ENCODE measurements around the gene MASP2. TPM values are rescaled to one million over a fixed set of nuclear protein-coding genes. Genes with fewer than 3 reads are reported as not detected.
A peak's percentile ranks its signal among the peaks of the same experiment; 100 is the strongest.
"Not testable (repeated sequence)": the region's sequence is repeated elsewhere in the genome, so short reads cannot be mapped to it uniquely, and the experiment has no call there.

MASP2 gene
- total RNA-seq, 1 experiment from 2014 or later = not detected

DNA sequence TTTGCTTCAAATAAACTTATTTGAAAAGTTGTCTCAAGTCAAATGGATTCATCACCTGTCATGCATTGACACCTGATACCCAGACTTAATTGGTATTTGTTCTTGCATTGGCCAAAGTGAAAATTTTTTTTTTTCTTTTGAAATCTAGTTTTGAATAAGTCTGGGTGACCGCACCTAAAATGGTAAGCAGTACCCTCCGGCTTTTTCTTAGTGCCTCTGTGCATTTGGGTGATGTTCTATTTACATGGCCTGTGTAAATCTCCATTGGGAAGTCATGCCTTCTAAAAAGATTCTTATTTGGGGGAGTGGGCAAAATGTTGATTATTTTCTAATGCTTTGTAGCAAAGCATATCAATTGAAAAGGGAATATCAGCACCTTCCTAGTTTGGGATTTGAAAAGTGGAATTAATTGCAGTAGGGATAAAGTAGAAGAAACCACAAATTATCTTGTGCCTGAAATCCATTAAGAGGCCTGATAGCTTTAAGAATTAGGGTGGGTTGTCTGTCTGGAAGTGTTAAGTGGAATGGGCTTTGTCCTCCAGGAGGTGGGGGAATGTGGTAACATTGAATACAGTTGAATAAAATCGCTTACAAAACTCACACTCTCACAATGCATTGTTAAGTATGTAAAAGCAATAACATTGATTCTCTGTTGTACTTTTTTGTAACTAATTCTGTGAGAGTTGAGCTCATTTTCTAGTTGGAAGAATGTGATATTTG lies 22.7 kb downstream of the MASP2 start:
- in situ Hi-C loops (cut with HindIII; ENCODE audit: low pct_unique_long_range_greater_than_20kb, low sequenced_read_pairs) = no loop called here

DNA sequence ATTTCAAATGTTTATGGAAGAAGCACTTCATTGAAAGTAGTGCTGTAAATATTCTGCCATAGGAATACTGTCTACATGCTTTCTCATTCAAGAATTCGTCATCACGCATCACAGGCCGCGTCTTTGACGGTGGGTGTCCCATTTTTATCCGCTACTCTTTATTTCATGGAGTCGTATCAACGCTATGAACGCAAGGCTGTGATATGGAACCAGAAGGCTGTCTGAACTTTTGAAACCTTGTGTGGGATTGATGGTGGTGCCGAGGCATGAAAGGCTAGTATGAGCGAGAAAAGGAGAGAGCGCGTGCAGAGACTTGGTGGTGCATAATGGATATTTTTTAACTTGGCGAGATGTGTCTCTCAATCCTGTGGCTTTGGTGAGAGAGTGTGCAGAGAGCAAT lies 23.8 kb downstream of the MASP2 start:
- no peak for DNase-seq (ENCODE audit: low read depth, low spot score)
- in situ Hi-C loops (cut with HindIII; ENCODE audit: low pct_unique_long_range_greater_than_20kb, low sequenced_read_pairs) = no loop called here

More for the DNA sequence above, 22.7 kb downstream of the MASP2 start:
- no peak for DNase-seq (ENCODE audit: low read depth, low spot score)

DNA sequence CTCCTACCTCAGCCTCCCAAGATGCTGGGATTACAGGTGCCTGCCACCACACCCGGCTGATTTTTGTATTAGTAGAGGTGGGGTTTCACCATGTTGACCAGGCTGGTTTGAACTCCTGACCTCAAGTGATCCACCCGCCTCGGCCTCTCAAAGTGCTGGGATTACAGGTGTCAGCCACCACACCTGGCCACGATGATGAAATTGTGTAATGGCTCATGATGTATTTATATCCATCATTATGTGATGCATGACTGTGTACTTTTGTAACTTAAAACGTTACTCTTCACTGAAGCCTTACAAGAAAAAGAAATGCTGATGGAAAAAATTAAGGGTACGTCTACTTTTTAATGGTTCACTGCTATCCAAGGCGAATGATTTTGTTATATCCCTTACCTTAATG lies 27.1 kb downstream of the MASP2 start:
- DNase-seq (ENCODE audit: low read depth, low spot score) = no peak
- in situ Hi-C loops (cut with HindIII; ENCODE audit: low pct_unique_long_range_greater_than_20kb, low sequenced_read_pairs) = no loop called here

GRCh38 chr1:11019358-11019757 lies 27.7 kb downstream of the MASP2 start:
- in situ Hi-C loops (cut with HindIII; ENCODE audit: low pct_unique_long_range_greater_than_20kb, low sequenced_read_pairs); DNase-seq (ENCODE audit: low read depth, low spot score): not testable (repeated sequence)

DNA sequence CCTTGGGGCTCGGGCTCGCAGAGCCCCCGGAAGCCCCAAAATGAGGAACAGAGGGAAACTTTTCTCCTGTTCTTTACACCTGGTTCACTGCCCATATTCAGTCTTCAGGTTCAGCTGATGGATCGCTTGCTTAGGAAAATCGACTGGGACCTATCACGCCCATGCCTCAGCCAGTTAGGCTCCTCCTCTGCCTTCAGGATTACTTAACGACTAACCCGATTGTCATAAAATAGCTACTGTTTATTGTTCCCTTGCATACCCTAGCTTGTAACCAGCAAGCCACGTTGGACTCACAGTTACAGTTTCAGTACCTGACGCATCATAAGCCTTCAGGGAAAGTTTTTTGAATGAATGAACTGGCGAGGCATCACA lies 33.9 kb downstream of the MASP2 start:
- in situ Hi-C loops (cut with HindIII; ENCODE audit: low pct_unique_long_range_greater_than_20kb, low sequenced_read_pairs) = no loop called here
- DNase-seq (ENCODE audit: low read depth, low spot score) = peak; percentile 52

GRCh38 chr1:11012260-11013159 lies 34.5 kb downstream of the MASP2 start, which contains the start of gene TARDBP:
Gene TARDBP, plus strand, starts transcription at chr1:11012654. Its CDS starts 1,074 bp downstream, at chr1:11013728.
- peak; percentile 85 for DNase-seq (ENCODE audit: low read depth, low spot score)
- in situ Hi-C loops (cut with HindIII; ENCODE audit: low pct_unique_long_range_greater_than_20kb, low sequenced_read_pairs) = no loop called here

- in situ Hi-C loops (cut with HindIII; ENCODE audit: low pct_unique_long_range_greater_than_20kb, low sequenced_read_pairs) = no loop called here
- DNase-seq (ENCODE audit: low read depth, low spot score) = no peak
These were observed 46.5 kb downstream of the MASP2 start for GRCh38 chr1:11000526-11000925.

GRCh38 chr1:10996100-10996499 lies 50.9 kb downstream of the MASP2 start:
- in situ Hi-C loops (cut with HindIII; ENCODE audit: low pct_unique_long_range_greater_than_20kb, low sequenced_read_pairs) = no loop called here
- DNase-seq (ENCODE audit: low read depth, low spot score) = no peak

DNA sequence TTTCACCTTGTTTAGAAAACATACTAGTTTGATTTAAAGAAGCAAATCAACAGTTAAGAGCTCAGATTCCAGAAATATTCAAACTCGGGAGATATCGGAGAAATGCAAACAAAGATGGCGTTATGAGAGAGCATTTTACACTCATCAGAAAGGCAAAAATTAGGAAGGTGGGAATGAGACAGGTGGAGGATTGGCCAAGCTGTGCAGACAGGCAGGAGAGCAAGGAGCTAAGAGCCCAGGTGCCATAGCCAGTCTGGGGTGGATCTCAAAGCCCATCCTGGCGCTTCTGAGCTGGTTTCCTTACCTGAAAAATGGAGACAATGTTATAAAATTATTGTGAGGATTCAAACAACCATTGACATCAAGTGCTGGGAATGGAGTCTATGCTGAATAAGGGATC lies 54.2 kb downstream of the MASP2 start:
- in situ Hi-C loops (cut with HindIII; ENCODE audit: low pct_unique_long_range_greater_than_20kb, low sequenced_read_pairs) = no loop called here
- no peak for DNase-seq (ENCODE audit: low read depth, low spot score)

GRCh38 chr1:10992004-10992403 lies 55.0 kb downstream of the MASP2 start:
- in situ Hi-C loops (cut with HindIII; ENCODE audit: low pct_unique_long_range_greater_than_20kb, low sequenced_read_pairs); DNase-seq (ENCODE audit: low read depth, low spot score): not testable (repeated sequence)

- DNase-seq (ENCODE audit: low read depth, low spot score) = no peak
- in situ Hi-C loops (cut with HindIII; ENCODE audit: low pct_unique_long_range_greater_than_20kb, low sequenced_read_pairs) = no loop called here
These were observed 56.2 kb downstream of the MASP2 start for GRCh38 chr1:10990828-10991227.

- in situ Hi-C loops (cut with HindIII; ENCODE audit: low pct_unique_long_range_greater_than_20kb, low sequenced_read_pairs); DNase-seq (ENCODE audit: low read depth, low spot score): not testable (repeated sequence)
These were observed 57.0 kb downstream of the MASP2 start for GRCh38 chr1:10989920-10990516.

DNA sequence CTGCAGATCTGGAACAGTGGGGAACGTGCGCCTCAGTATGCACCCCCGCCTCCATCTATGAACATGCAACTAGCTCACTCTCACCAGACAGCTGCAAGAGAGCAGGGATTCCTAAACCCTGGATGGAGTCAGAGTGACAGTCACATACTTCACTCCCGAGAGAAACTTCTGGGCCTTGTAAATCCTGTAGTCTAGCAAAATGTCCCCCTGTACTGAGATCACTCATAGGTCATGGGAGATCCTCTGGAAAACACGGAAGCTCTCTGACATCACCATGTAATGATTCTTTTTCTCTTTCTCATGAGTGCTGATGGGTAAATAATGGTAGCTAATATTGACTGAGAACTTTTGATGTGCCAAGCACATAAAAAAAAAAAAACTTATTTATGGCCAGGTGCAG lies 57.9 kb downstream of the MASP2 start:
- DNase-seq (ENCODE audit: low read depth, low spot score) = no peak
- in situ Hi-C loops (cut with HindIII; ENCODE audit: low pct_unique_long_range_greater_than_20kb, low sequenced_read_pairs) = no loop called here

GRCh38 chr1:10987840-10988417 lies 59.1 kb downstream of the MASP2 start:
- in situ Hi-C loops (cut with HindIII; ENCODE audit: low pct_unique_long_range_greater_than_20kb, low sequenced_read_pairs) = no loop called here
- no peak for DNase-seq (ENCODE audit: low read depth, low spot score)

GRCh38 chr1:10986525-10986890 lies 60.5 kb downstream of the MASP2 start:
- DNase-seq (ENCODE audit: low read depth, low spot score) = no peak
- in situ Hi-C loops (cut with HindIII; ENCODE audit: low pct_unique_long_range_greater_than_20kb, low sequenced_read_pairs) = no loop called here

GRCh38 chr1:10980841-10981727 lies 66.0 kb downstream of the MASP2 start:
- in situ Hi-C loops (cut with HindIII; ENCODE audit: low pct_unique_long_range_greater_than_20kb, low sequenced_read_pairs) = no loop called here
- DNase-seq (ENCODE audit: low read depth, low spot score) = peak; percentile 57

GRCh38 chr1:10980094-10980577 lies 66.9 kb downstream of the MASP2 start:
- in situ Hi-C loops (cut with HindIII; ENCODE audit: low pct_unique_long_range_greater_than_20kb, low sequenced_read_pairs) = no loop called here
- peak; percentile 89 for DNase-seq (ENCODE audit: low read depth, low spot score)
